NCI-H2081 (cell line): ENCODE results near the gene AP4B1.

Experiments used
- DNase-seq, 2 experiments: peaks; one replicate each; lab custom pipeline; 2025; lab: John Stamatoyannopoulos, UW

AP4B1 gene

GRCh38 chr1:113895098-113895497 lies 9.5 kb downstream of the AP4B1 start:
- no peak for DNase-seq

- no peak for DNase-seq
Observed at GRCh38 chr1:113893267-113893666, 11.3 kb downstream of the AP4B1 start.

- no peak for DNase-seq
Observed at GRCh38 chr1:113891631-113892220, 12.9 kb downstream of the AP4B1 start.

GRCh38 chr1:113890816-113891215 lies 13.8 kb downstream of the AP4B1 start:
- no peak for DNase-seq

- DNase-seq, result no peak
Observed at GRCh38 chr1:113887402-113888175, 17.0 kb downstream of the AP4B1 start, which contains the start of gene BCL2L15. BCL2L15 (minus strand) TSS chr1:113887581; CDS start chr1:113887375, 206 bp downstream.

GRCh38 chr1:113886417-113887401 lies 17.9 kb downstream of the AP4B1 start:
- DNase-seq, result no peak

GRCh38 chr1:113881661-113882060 lies 22.9 kb downstream of the AP4B1 start:
- no peak for DNase-seq

- DNase-seq, result no peak
Observed at GRCh38 chr1:113879739-113880038, 24.9 kb downstream of the AP4B1 start.

- no peak for DNase-seq
Observed at GRCh38 chr1:113876176-113876575, 28.4 kb downstream of the AP4B1 start.

- DNase-seq, result no peak
Observed at GRCh38 chr1:113875714-113876113, 28.9 kb downstream of the AP4B1 start.

- DNase-seq, result no peak
Observed at GRCh38 chr1:113874012-113874879, 30.4 kb downstream of the AP4B1 start.

GRCh38 chr1:113872219-113872935 lies 32.2 kb downstream of the AP4B1 start:
- DNase-seq, result no peak

GRCh38 chr1:113871597-113872113 lies 32.9 kb downstream of the AP4B1 start, which contains the start of gene PTPN22:
PTPN22 (minus strand) TSS chr1:113871712.
- no peak for DNase-seq

- DNase-seq, result no peak
Observed at GRCh38 chr1:113870778-113871177, 33.8 kb downstream of the AP4B1 start.

GRCh38 chr1:113868387-113869083 lies 36.1 kb downstream of the AP4B1 start:
- no peak for DNase-seq

- no peak for DNase-seq
Observed at GRCh38 chr1:113861641-113862040, 43.0 kb downstream of the AP4B1 start.

GRCh38 chr1:113860891-113861290 lies 43.7 kb downstream of the AP4B1 start:
- no peak for DNase-seq

- no peak for DNase-seq
Observed at GRCh38 chr1:113859478-113860175, 45.0 kb downstream of the AP4B1 start.

- no peak for DNase-seq
Observed at GRCh38 chr1:113858982-113859381, 45.6 kb downstream of the AP4B1 start.
